NCI-H345 treated with DMSO at 0.1 percent for 48 hours (cell line): Measurements from ENCODE around the gene CLIC5.

ENCODE experiments used
- DNase-seq: peaks from one replicate; lab custom pipeline; 2025; ENCODE audit not compliant: unreplicated experiment; lab: John Stamatoyannopoulos, UW

Gene CLIC5

GRCh38 chr6:46015119-46015968, at the start of gene CLIC5:
CLIC5 (minus strand) TSS chr6:46015860; CDS start chr6:46015542, 318 bp downstream.
- DNase-seq = peak; percentile 10

- no peak for DNase-seq
Observed at GRCh38 chr6:46062991-46063390, 47.3 kb upstream of the CLIC5 start.

GRCh38 chr6:46062312-46062711, 46.7 kb upstream of the CLIC5 start:
- no peak for DNase-seq

GRCh38 chr6:46061497-46061896, 45.8 kb upstream of the CLIC5 start:
- DNase-seq = no peak

GRCh38 chr6:46059608-46060007, 43.9 kb upstream of the CLIC5 start:
- DNase-seq = no peak

- no peak for DNase-seq
Observed at GRCh38 chr6:46058951-46059350, 43.3 kb upstream of the CLIC5 start.

- DNase-seq = no peak
Observed at GRCh38 chr6:46057792-46058191, 42.1 kb upstream of the CLIC5 start.

GRCh38 chr6:46056906-46057529, 41.4 kb upstream of the CLIC5 start:
- DNase-seq = no peak

GRCh38 chr6:46054516-46054915, 38.9 kb upstream of the CLIC5 start:
- no peak for DNase-seq

- DNase-seq = no peak
Observed at GRCh38 chr6:46053039-46053933, 37.6 kb upstream of the CLIC5 start.

GRCh38 chr6:46052479-46052878, 36.8 kb upstream of the CLIC5 start:
- no peak for DNase-seq

- DNase-seq = no peak
Observed at GRCh38 chr6:46051962-46052361, 36.3 kb upstream of the CLIC5 start.

- no peak for DNase-seq
Observed at GRCh38 chr6:46050845-46051405, 35.3 kb upstream of the CLIC5 start.

GRCh38 chr6:46048646-46049297, 33.1 kb upstream of the CLIC5 start:
- DNase-seq = no peak

GRCh38 chr6:46046558-46047174, 31.0 kb upstream of the CLIC5 start:
- no peak for DNase-seq

- DNase-seq = no peak
Observed at GRCh38 chr6:46044881-46045617, 29.4 kb upstream of the CLIC5 start.

GRCh38 chr6:46042355-46042999, 26.8 kb upstream of the CLIC5 start:
- no peak for DNase-seq

- DNase-seq = no peak
Observed at GRCh38 chr6:46040288-46040687, 24.6 kb upstream of the CLIC5 start.

GRCh38 chr6:46039646-46040045, 24.0 kb upstream of the CLIC5 start:
- no peak for DNase-seq
